Activated CD8-positive, alpha-beta memory T cell treated with anti-CD3 and anti-CD28 coated beads for 1 hour (primary cell): ENCODE measurements around the gene LBHD2.
A peak's percentile ranks its signal among the peaks of the same experiment; 100 is the strongest.
"Not testable (repeated sequence)": the region's sequence is repeated elsewhere in the genome, so short reads cannot be mapped to it uniquely, and the experiment has no call there.

Source experiments
- DNase-seq, 2 donors: peaks; one replicate each; pipeline ENCODE4 v3.0.0-alpha.2; 2020; ENCODE audit warnings: low read depth in 1 of 2; ENCODE audit errors: extremely low read depth in 1 of 2

Gene LBHD2

GRCh38 chr14:103084021-103084919 is at the start of gene LBHD2:
Gene LBHD2 (plus strand): TSS chr14:103084210. CDS start chr14:103086013, 1,803 bp downstream.
- DNase-seq, result no peak

DNA sequence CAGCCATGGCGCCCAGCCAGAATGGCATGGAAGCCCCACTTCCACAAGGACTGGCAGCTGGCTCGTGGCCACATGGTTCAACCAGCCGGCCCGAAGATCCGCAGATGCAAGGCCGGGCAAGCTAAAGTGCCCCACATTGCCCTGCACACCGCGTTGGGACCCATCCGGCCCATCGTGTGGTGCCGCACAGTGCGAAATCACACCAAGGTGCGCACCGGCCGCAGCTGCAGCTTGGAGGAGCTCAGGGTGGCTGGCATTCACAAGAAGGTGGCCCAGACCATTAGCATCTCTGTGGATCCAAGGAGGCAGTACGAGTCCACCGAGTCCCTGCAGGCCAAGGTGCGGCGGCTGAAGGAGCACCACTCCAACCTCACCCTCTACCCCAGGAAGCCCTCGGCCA is 42.5 kb upstream of the LBHD2 start:
- DNase-seq, result no peak

DNA sequence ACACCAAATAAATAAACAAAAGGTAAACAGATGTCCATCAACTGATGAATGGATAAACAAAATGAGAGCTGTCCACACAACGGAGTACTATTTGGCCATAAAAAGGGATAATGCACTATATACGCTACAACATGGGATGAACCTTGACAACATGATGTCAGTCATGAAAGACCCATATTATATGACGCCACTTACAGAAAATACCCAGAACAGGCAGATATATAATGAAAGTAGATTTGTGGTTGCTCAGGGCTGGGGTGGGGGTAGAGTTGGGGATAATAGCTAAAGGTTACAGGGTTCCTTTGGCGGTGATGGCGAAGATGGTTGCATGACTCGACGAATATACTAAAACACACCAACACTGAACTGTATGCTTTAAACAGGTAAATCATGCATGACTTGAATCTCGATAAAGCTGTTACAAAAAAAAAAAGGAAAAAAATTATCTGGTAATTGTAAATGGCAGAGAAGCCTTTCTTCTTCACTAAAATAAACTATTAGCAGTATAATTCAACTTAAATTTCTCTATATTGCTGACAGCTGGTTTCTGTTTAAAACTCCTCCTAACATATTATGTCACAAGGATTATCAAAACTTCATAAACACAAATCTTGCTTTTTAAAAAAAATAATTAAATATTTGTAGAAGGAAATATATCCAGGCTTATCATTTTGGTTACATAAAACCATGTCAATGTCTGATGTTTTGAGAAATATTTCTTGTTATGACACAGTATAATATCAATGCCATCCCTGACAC is 40.6 kb upstream of the LBHD2 start:
- DNase-seq, result no peak

- no peak for DNase-seq
Observed at GRCh38 chr14:103045371-103045869, 38.6 kb upstream of the LBHD2 start.

- not testable (repeated sequence) for DNase-seq
Observed at GRCh38 chr14:103047453-103047852, 36.6 kb upstream of the LBHD2 start.

DNA sequence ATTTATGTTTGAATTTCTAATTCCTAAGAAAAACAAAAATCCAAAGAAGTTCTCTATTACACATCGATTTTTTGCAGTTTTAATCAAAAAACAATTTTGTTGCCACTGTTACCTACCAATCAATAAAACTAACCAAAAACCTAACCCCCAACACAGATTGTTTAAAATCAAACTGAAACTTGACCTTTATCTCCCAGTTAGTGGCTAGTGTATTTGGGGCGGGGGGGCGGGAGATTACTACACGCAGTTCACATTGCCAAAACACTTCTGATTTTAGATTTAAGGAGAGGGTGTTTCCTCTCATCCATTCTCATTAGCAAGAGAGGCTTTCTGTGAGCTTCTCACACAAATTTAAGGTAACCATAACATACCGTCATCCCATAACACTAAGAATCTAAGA is 33.1 kb upstream of the LBHD2 start:
- no peak for DNase-seq

GRCh38 chr14:103052407-103052806 is 31.6 kb upstream of the LBHD2 start:
- DNase-seq, result no peak

GRCh38 chr14:103055695-103056094 is 28.3 kb upstream of the LBHD2 start:
- DNase-seq, result no peak

DNA sequence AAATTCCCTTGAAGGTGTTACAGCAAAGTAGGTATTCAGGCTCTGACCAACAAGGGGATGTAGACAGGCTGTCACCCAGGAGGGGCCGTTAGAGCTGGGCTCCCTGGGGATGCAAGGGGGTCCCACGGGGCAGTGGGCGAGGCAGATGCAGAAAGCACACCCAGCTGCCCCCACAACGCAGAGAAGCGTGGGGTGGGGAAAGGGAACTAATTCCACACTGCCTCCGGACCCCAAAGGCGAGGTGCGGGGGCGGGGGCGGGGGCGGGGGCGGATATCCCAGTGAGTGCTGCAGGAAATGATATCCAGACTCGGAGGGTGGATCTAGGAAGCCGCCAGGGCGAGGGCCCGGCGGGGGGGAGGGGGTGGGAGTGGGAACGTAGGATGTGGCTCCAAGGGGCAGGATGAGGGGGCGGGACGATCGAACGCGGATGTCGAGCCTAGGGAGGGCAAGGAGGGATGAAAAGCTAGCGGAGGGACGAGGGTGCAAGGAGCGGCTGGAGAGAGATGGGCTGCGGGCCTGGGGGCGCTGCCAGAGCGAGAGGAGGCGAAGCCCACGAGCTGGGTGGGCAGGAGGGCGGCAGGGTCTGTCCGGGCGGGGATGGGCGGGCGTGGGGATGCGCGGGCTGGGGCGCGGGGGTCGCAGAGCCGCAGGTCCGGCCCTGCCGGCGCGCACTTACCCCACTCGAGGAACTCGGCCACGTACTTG is 27.5 kb upstream of the LBHD2 start:
- DNase-seq, result no peak

DNA sequence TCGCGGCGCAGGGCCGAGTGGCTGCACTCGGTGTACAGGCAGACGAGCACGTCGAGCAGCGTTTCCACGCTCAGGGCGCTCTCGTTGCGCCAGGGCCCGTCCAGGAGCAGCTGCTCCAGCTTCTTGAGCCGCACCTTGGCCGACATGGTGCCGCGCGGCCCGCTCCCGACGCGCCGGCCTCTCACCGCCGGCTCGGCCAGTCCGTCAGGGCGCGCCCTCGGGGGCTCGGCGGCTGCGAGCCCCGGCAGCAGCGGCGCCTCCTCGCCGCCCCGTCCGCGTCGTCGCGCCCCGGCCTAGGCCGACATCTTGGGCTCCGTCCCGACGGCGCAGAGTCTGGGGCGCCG is 27.0 kb upstream of the LBHD2 start:
- no peak for DNase-seq

GRCh38 chr14:103057372-103058163 is 26.4 kb upstream of the LBHD2 start, which contains the start of gene CDC42BPB:
Gene CDC42BPB (minus strand): TSS chr14:103057549. CDS start chr14:103057173, 376 bp downstream.
- DNase-seq, result peak in 1 of 2 donors; percentile 37

DNA sequence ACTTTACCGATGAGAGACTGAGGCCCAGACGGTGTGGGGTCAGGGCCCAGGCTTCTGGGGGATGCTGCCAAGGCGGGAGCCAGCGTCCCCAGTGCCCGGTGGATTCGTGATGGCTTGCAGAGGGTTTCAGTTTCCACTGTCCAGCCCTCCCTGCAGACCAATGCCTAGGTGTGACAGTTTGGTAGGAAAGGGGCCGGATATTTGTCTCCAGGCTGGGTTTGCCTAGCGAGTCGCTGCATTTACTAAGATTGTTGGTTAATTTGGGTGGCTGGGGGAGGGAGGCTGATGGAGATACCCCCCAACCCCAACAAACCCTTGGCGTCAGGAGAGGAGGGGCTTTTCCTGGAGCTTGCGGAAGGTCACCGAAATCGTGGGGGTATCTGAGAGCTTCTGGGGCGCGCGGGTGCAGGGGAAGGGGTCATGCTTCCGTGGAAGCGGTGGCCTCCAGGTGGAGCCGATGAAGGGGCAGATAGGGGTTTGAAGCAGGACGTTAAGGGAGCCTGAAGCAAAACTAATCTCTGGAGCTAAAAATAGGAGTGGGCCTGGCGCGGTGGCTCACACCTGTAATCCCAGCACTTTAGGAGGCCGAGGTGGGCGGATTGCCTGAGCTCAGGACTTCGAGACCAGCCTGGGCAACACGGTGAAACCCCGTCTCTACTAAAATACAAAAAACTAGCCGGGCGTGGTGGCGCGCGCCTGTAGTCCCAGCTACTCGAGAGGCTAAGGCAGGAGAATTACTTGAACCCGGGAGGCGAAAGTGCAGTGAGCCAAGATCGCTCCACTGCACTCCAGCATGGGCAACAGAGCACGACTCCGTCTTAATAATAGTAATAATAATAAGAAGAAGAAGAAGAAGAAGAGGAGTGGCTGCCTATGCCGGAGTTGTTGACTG is 25.6 kb upstream of the LBHD2 start:
- no peak for DNase-seq

- DNase-seq, result no peak
Observed at GRCh38 chr14:103059556-103059955, 24.5 kb upstream of the LBHD2 start.

GRCh38 chr14:103061482-103061976 is 22.5 kb upstream of the LBHD2 start:
- DNase-seq, result no peak

DNA sequence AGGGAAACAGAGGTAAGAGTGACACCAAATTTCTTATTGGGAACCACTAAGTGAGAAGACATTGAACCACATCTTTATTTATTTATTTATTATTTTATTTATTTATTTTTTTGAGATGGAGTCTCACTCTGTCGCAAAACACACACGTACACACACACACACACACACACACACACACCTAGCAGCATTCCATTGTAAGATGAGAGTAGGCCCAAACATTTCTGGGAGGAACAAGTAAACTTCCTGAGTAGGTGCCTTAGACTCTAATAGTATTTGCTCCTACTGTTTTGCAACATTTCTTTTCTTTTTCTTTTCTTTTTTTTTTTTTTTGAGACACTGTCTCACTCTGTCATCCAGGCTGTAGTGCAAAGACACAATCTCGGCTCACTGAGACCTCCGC is 19.6 kb upstream of the LBHD2 start:
- DNase-seq, result no peak

GRCh38 chr14:103064978-103065377 is 19.0 kb upstream of the LBHD2 start:
- DNase-seq, result no peak

GRCh38 chr14:103065861-103066260 is 18.1 kb upstream of the LBHD2 start:
- no peak for DNase-seq

DNA sequence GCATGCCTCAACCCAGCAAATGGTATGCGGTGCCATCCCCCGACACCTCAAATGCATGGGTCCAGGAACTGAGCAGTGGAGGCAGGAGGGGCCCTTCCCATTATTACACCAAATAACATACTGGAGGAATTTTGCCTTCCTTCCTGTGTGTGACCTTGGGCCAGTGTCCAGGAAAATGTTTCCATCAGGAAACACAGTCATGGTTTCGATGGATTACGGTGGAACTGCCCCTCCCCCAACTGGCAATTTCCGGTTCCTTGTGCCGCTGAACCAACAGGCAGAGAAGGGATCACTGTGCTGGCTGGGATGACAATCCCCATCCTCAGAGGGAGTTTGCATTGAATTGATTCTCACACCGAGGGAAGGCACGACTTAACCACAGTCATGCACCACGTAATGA is 17.6 kb upstream of the LBHD2 start:
- no peak for DNase-seq
